ENCODE data around the gene TNRC6B. TPM values are rescaled to one million over a fixed set of nuclear protein-coding genes. Genes with fewer than 3 reads are reported as not detected.

TNRC6B gene
- total RNA-seq, 1 experiment from 2014 or later, result 44.6 TPM

DNA sequence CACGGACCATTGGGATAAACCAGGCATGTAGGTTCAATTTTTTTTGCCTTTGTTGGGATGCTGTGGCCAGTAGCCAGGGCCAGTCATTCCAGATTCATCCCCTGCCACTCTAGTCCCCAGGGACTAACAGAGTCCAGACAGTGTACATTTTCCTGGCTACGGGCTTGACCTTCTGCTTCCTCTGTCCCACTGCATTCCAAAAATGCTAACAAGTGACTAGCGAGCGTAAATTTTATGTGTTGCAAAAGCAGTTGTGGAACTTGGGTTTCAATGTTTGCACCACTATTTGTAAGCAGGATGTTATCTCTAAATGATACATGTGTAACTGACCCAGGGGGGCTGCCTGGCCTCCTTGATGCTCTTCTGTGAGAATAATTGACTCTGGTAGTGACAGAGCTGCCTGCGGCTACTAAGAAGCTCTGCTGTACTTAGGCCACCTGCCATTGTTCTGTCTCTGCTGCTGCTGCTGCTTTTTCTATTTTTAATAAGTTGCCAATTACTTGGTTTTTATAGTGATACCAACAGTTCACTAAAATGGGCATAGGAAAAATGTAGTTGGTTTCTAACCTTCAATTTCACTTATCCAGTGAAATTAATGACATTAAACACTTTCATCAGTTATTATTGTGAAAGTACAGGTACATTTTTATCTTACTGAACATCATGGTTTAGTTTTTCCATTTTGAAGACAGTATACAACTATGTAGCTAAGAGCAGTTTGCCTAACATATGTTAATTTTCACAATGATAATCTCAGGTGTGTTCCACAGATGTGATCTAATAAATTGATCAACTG lies 26.8 kb downstream of the TNRC6B start:
- intact Hi-C loops (cut with micrococcal nuclease; ENCODE audit: unreplicated experiment), result no loop called here
- H3K9me3 Mint-ChIP-seq (ENCODE audit: low read depth, unreplicated experiment), result no peaks in the 10 kb centered on the region
- H3K27me3 Mint-ChIP-seq (ENCODE audit: unreplicated experiment), result no peaks in the 10 kb centered on the region
- no peaks in the 10 kb centered on the region for H3K4me1 Mint-ChIP-seq (ENCODE audit: low read depth, unreplicated experiment)
- no TSS peak for BruUV-seq (replicated peaks)
- H3K4me3 Mint-ChIP-seq (ENCODE audit: low read depth, unreplicated experiment), result no peak overlapping the region
- H3K36me3 Mint-ChIP-seq (ENCODE audit: insufficient read depth, unreplicated experiment), result no peaks in the 10 kb centered on the region
- TF ChIP-seq, protein P1, sequence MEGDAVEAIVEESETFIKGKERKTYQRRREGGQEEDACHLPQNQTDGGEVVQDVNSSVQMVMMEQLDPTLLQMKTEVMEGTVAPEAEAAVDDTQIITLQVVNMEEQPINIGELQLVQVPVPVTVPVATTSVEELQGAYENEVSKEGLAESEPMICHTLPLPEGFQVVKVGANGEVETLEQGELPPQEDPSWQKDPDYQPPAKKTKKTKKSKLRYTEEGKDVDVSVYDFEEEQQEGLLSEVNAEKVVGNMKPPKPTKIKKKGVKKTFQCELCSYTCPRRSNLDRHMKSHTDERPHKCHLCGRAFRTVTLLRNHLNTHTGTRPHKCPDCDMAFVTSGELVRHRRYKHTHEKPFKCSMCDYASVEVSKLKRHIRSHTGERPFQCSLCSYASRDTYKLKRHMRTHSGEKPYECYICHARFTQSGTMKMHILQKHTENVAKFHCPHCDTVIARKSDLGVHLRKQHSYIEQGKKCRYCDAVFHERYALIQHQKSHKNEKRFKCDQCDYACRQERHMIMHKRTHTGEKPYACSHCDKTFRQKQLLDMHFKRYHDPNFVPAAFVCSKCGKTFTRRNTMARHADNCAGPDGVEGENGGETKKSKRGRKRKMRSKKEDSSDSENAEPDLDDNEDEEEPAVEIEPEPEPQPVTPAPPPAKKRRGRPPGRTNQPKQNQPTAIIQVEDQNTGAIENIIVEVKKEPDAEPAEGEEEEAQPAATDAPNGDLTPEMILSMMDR (IDR thresholded peaks at IDR 0.05; ENCODE audit: unreplicated experiment), result no peak
- no peak overlapping the region for H3K27ac Mint-ChIP-seq (ENCODE audit: unreplicated experiment)
- DNase-seq, result no peak
- CTCF ChIA-PET, result no interaction called here

DNA sequence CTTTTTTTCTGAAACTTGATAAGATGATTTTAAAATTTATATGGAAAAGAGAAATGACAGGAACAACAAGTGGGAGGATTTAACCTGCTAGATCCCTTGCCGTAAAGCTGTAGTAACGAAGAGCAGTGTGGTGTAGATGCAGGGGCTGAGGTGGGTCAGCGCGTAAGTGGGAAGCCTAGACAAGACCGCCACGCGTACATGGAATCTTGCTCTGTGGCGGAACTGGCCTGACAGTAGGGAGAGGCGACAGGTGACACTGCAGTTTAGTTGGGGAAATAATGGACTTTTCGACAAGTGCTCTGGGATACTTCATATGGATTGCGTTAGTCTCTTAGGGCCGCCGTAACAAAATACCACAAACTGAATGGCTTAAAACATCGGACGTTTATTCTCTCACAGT lies 28.8 kb downstream of the TNRC6B start:
- TF ChIP-seq, protein P1 (IDR thresholded peaks at IDR 0.05; ENCODE audit: unreplicated experiment), result no peak
- H3K4me1 Mint-ChIP-seq (ENCODE audit: low read depth, unreplicated experiment), result peaks cover 1% of the 10 kb centered on the region
- no peaks in the 10 kb centered on the region for H3K27me3 Mint-ChIP-seq (ENCODE audit: unreplicated experiment)
- H3K9me3 Mint-ChIP-seq (ENCODE audit: low read depth, unreplicated experiment), result no peaks in the 10 kb centered on the region
- H3K4me3 Mint-ChIP-seq (ENCODE audit: low read depth, unreplicated experiment), result no peak overlapping the region
- DNase-seq, result no peak
- H3K36me3 Mint-ChIP-seq (ENCODE audit: insufficient read depth, unreplicated experiment), result no peaks in the 10 kb centered on the region
- no TSS peak for BruUV-seq (replicated peaks)
- H3K27ac Mint-ChIP-seq (ENCODE audit: unreplicated experiment), result no peak overlapping the region
- CTCF ChIA-PET, result interaction anchor here (1.0 kb wide), 1 partner anchor 222 kb away, joined by 4 read pairs; no protein-coding TSS in a partner anchor
- intact Hi-C loops (cut with micrococcal nuclease; ENCODE audit: unreplicated experiment), result no loop called here

DNA sequence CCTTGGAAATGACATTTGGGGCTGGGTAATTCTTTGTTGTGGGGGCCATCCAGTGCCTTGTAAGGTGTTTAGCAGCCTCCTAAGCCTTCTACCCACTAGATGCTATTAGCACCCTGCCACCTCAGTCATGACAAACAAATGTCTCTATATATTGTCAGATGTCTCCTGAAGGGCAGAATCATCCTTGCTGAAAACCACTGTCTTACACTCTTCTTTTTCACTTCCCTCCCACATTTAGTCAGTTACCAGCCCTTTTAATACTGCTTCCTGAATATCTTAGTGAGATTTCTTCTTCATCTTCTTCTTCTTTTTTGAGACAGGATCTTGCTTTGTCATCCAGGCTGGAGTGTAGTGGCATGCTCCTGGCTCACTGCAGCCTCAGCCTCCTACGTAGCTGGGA lies 33.1 kb downstream of the TNRC6B start:
- H3K36me3 Mint-ChIP-seq (ENCODE audit: insufficient read depth, unreplicated experiment), result no peaks in the 10 kb centered on the region
- CTCF ChIA-PET, result interaction anchor here (0.6 kb wide), 1 partner anchor 16 kb away, joined by 3 read pairs; no protein-coding TSS in a partner anchor
- peaks cover 8% of the 10 kb centered on the region for H3K4me1 Mint-ChIP-seq (ENCODE audit: low read depth, unreplicated experiment)
- H3K27me3 Mint-ChIP-seq (ENCODE audit: unreplicated experiment), result no peaks in the 10 kb centered on the region
- intact Hi-C loops (cut with micrococcal nuclease; ENCODE audit: unreplicated experiment), result no loop called here
- DNase-seq, result no peak
- no peak overlapping the region for H3K4me3 Mint-ChIP-seq (ENCODE audit: low read depth, unreplicated experiment)
- BruUV-seq (replicated peaks), result no TSS peak
- no peaks in the 10 kb centered on the region for H3K9me3 Mint-ChIP-seq (ENCODE audit: low read depth, unreplicated experiment)
- TF ChIP-seq, protein P1 (IDR thresholded peaks at IDR 0.05; ENCODE audit: unreplicated experiment), result no peak
- H3K27ac Mint-ChIP-seq (ENCODE audit: unreplicated experiment), result no peak overlapping the region

DNA sequence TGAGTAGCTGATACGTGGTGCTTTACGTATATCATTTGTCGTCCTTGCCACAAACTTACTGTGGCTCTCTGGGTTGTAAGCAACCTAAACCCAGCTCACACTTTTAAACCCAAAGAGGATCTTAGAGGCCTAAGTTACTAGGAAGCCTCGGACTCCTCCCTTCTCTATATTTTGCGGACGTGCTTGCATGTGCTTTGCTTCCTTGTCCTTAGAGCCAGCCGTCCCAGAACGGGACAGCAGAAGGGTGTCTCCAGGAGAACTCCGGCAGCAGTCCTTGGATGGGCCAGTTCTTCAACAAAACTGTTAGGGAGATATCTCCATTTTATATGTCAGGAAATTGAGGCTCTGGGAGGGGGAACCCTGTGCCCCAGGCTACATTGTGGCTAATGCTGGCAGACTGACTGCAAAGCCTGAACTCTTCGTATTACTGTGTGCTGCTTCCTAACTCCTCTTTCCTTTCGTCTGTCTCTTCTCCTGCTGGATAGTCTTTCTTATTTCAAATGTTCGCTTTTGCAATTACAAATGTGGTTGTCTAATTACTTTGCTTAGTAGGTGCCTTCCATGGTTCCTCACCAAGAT lies 33.8 kb downstream of the TNRC6B start:
- no peaks in the 10 kb centered on the region for H3K9me3 Mint-ChIP-seq (ENCODE audit: low read depth, unreplicated experiment)
- TF ChIP-seq, protein P1 (IDR thresholded peaks at IDR 0.05; ENCODE audit: unreplicated experiment), result no peak
- CTCF ChIA-PET, result no interaction called here
- H3K36me3 Mint-ChIP-seq (ENCODE audit: insufficient read depth, unreplicated experiment), result no peaks in the 10 kb centered on the region
- peaks cover 8% of the 10 kb centered on the region for H3K4me1 Mint-ChIP-seq (ENCODE audit: low read depth, unreplicated experiment)
- BruUV-seq (replicated peaks), result no TSS peak
- intact Hi-C loops (cut with micrococcal nuclease; ENCODE audit: unreplicated experiment), result no loop called here
- no peak for DNase-seq
- no peak overlapping the region for H3K4me3 Mint-ChIP-seq (ENCODE audit: low read depth, unreplicated experiment)
- no peaks in the 10 kb centered on the region for H3K27me3 Mint-ChIP-seq (ENCODE audit: unreplicated experiment)
- H3K27ac Mint-ChIP-seq (ENCODE audit: unreplicated experiment), result no peak overlapping the region
